HCT116 (cell line): ENCODE data around the gene CD40. TPM values are rescaled to one million over a fixed set of nuclear protein-coding genes. Genes with fewer than 3 reads are reported as not detected.

Source experiments
- EZH2phosphoT487 ChIP-seq: fragments of 200-600 bp; IDR thresholded peaks from 2 replicates; pipeline ENCODE4 v1.6.1; 2018; ENCODE audit warnings: antibody characterized with exemption, borderline replicate concordance
- RAD21 ChIP-seq: IDR thresholded peaks from 2 replicates; pipeline ENCODE4 v1.6.1; 2012; ENCODE audit warnings: low read depth, mild to moderate bottlenecking
- total RNA-seq: library from RNA; stranded (reverse); gene quantifications from one replicate; pipeline ENCODE4 v1.2.1, GENCODE V29; 2021; ENCODE audit not compliant: unreplicated experiment
- TF ChIP-seq, protein P1 (sequence below): IDR thresholded peaks from 2 replicates; pipeline ENCODE4 v1.6.1; 2012; ENCODE audit warnings: low read depth

CD40 gene
- total RNA-seq, 1 experiment from 2014 or later, result 21.3 TPM

DNA sequence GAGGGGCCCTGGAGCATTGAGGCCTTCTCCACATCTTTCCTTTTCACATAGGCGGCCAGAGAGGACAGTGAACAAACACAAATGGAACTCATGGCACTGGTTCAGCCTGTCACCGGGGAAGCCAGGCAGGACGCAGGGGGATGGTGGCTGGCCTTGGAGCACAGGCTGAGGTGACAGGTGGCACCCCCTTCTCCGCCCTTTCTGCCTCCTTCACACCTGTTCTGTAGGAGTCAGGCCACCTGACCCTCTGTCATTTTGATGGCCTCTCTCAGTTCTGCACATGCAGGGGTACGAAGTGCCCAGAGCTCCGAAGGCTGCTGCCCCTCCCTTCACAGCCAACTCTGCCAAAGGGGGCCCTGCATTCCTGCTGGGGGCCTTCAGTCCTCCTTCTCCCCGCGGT is 60.8 kb downstream of the CD40 start (continued):
- TF ChIP-seq, protein P1, sequence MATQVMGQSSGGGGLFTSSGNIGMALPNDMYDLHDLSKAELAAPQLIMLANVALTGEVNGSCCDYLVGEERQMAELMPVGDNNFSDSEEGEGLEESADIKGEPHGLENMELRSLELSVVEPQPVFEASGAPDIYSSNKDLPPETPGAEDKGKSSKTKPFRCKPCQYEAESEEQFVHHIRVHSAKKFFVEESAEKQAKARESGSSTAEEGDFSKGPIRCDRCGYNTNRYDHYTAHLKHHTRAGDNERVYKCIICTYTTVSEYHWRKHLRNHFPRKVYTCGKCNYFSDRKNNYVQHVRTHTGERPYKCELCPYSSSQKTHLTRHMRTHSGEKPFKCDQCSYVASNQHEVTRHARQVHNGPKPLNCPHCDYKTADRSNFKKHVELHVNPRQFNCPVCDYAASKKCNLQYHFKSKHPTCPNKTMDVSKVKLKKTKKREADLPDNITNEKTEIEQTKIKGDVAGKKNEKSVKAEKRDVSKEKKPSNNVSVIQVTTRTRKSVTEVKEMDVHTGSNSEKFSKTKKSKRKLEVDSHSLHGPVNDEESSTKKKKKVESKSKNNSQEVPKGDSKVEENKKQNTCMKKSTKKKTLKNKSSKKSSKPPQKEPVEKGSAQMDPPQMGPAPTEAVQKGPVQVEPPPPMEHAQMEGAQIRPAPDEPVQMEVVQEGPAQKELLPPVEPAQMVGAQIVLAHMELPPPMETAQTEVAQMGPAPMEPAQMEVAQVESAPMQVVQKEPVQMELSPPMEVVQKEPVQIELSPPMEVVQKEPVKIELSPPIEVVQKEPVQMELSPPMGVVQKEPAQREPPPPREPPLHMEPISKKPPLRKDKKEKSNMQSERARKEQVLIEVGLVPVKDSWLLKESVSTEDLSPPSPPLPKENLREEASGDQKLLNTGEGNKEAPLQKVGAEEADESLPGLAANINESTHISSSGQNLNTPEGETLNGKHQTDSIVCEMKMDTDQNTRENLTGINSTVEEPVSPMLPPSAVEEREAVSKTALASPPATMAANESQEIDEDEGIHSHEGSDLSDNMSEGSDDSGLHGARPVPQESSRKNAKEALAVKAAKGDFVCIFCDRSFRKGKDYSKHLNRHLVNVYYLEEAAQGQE, result no peak
- TF ChIP-seq RAD21 (no peak), EZH2phosphoT487 (no peak)

Other genes starting within 250 kb of the CD40 start
- 13.0 TPM for gene ZSWIM1, start 237.1 kb upstream of the CD40 start, total RNA-seq
- gene SPATA25, start 230.7 kb upstream of the CD40 start, total RNA-seq, result 0.42 TPM
- 0.96 TPM for gene NEURL2, start 227.1 kb upstream of the CD40 start, total RNA-seq
- gene CTSA, start 227.0 kb upstream of the CD40 start, total RNA-seq, result 109 TPM
- gene PLTP, start 206.2 kb upstream of the CD40 start, total RNA-seq, result 4.7 TPM
- 31.8 TPM for gene PCIF1, start 183.6 kb upstream of the CD40 start, total RNA-seq
- gene ZNF335, start 146.1 kb upstream of the CD40 start, total RNA-seq, result 20.8 TPM
- gene MMP9, start 109.4 kb upstream of the CD40 start, total RNA-seq, result 0.32 TPM
- 1.9 TPM for gene SLC12A5, start 89.1 kb upstream of the CD40 start, total RNA-seq
- gene NCOA5, start 28.4 kb upstream of the CD40 start, total RNA-seq, result 31.6 TPM
- 1.8 TPM for gene CDH22, start 190.2 kb downstream of the CD40 start, total RNA-seq